ENCODE measurements around the gene THAP9. TPM values are rescaled to one million over a fixed set of nuclear protein-coding genes. Genes with fewer than 3 reads are reported as not detected.

Gene THAP9
- total and polyA plus RNA-seq, 4 donors = 2.0 to 13.6 (median 3.1) TPM

DNA sequence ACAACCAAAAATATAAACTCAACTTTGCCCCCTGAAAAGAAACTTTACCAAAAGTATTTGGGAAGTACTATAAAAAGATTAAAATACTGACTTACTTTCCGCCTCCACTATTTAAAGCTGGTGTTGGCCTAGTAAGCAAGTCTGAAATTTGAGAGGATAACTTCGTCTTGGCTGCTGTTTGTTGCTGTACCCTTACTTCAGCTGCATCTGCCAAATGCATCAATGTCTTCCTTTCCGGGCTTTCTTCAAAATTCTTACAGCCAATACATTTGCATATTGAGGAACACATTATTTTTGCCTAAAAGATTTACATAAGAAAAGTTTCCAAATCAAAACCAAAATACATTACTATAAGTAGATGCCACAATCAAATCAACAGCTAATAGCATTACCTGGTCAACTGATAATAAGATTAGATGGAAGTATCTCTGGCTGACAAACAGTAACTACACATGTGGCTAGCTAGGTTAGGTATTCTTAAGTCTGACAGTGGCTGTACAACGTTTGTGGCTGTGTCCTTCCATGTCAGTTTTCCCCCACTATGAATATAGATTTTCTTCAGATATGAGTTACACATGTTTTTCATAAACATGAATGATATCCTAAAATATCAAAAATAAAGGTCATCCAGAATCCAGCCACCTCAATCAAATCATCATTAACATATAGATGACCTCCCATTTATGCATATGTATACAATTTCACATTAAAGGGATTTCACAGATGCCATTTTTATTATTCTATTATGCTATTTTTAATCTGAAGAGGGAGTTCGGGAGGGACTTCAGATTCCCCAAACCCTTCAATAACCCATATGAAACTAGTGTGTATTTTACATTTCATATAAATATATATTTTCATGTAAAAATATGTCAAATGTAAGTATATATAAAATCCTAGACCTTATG, 30.6 kb downstream of the THAP9 start:
- Histone ChIP-seq H3K4me1 (ENCODE audit: control insufficient read depth in 5 of 5, insufficient read depth in 5 of 5, low read length in 5 of 5) (no peaks in the 10 kb centered on the region), H3K27ac (ENCODE audit: low read depth in 1 of 2, low read length in 1 of 2) (no peak overlapping the region), H3K4me3 (no peak overlapping the region), H3K27me3 (ENCODE audit: control insufficient read depth in 3 of 3, insufficient read depth in 3 of 3, low read length in 2 of 3) (no peaks in the 10 kb centered on the region), H3K9me3 (ENCODE audit: control insufficient read depth in 4 of 4, insufficient read depth in 3 of 4, low read length in 3 of 4) (no peaks in the 10 kb centered on the region), H3K9ac (ENCODE audit: insufficient read depth in 1 of 2, low read length in 2 of 2) (no peak overlapping the region), H3K36me3 (ENCODE audit: control insufficient read depth in 4 of 4, insufficient read depth in 4 of 4, low read length in 4 of 4) (peaks cover 6 to 17% (median 13%) of the 10 kb centered on the region in 4 donors)
- DNase-seq = no peak
- no peak for ATAC-seq (ENCODE audit: insufficient read depth, low FRiP score)
- TF ChIP-seq, protein P1, sequence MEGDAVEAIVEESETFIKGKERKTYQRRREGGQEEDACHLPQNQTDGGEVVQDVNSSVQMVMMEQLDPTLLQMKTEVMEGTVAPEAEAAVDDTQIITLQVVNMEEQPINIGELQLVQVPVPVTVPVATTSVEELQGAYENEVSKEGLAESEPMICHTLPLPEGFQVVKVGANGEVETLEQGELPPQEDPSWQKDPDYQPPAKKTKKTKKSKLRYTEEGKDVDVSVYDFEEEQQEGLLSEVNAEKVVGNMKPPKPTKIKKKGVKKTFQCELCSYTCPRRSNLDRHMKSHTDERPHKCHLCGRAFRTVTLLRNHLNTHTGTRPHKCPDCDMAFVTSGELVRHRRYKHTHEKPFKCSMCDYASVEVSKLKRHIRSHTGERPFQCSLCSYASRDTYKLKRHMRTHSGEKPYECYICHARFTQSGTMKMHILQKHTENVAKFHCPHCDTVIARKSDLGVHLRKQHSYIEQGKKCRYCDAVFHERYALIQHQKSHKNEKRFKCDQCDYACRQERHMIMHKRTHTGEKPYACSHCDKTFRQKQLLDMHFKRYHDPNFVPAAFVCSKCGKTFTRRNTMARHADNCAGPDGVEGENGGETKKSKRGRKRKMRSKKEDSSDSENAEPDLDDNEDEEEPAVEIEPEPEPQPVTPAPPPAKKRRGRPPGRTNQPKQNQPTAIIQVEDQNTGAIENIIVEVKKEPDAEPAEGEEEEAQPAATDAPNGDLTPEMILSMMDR (IDR thresholded peaks at IDR 0.05; ENCODE audit: control extremely low read depth, extremely low read depth) = no peak
- WGBS, 2 donors = 88 to 91% methylated on average over 5 of the region's 5 CpGs

DNA sequence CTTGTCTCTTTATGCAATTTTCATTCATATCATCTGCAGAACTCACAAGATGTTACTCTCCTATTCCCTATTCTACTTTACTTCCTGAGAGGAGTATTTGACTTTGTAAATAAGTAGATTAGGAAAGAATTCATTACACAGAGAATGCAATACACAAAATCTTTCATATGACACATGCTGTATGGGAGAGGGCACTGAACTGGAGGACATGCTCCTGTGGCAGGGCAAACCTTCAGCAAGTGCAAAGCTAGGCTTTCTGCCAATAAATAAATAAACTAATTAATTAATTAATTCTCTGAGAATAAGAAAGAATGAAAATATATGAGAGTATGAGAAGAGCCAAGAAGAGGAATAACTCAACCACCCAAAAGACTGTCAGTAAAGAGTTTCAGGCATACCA, 33.9 kb downstream of the THAP9 start:
- Histone ChIP-seq H3K9ac (ENCODE audit: insufficient read depth in 1 of 2, low read length in 2 of 2) (no peak overlapping the region), H3K36me3 (ENCODE audit: control insufficient read depth in 4 of 4, insufficient read depth in 4 of 4, low read length in 4 of 4) (peaks cover 9 to 23% (median 18%) of the 10 kb centered on the region in 4 donors), H3K4me1 (ENCODE audit: control insufficient read depth in 5 of 5, insufficient read depth in 5 of 5, low read length in 5 of 5) (no peaks in the 10 kb centered on the region), H3K9me3 (ENCODE audit: control insufficient read depth in 4 of 4, insufficient read depth in 3 of 4, low read length in 3 of 4) (no peaks in the 10 kb centered on the region), H3K27me3 (ENCODE audit: control insufficient read depth in 3 of 3, insufficient read depth in 3 of 3, low read length in 2 of 3) (no peaks in the 10 kb centered on the region), H3K27ac (ENCODE audit: low read depth in 1 of 2, low read length in 1 of 2) (no peak overlapping the region), H3K4me3 (no peak overlapping the region)
- ATAC-seq (ENCODE audit: insufficient read depth, low FRiP score) (no peak), DNase-seq (no peak)
- TF ChIP-seq, protein P1 (IDR thresholded peaks at IDR 0.05; ENCODE audit: control extremely low read depth, extremely low read depth) = no peak

DNA sequence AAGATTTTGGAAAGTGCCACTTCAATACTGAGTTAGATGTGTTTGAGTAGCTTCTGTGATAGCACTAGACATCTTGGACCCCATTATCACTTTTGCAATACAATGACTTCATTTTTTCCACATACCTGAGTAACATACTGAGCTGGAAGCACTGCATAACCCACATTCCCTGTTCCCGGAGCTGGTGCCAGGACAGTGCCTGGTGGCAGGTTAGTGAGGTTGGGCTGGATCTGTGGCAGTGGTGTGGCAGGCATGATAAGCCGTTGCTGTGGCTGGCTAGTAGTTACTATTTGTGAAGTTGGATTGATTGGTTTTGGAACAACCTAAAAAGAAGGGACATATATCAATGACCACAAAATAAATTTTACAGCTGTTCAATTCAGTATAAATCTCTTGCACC, 38.9 kb downstream of the THAP9 start:
- TF ChIP-seq, protein P1 (IDR thresholded peaks at IDR 0.05; ENCODE audit: control extremely low read depth, extremely low read depth) = no peak
- H3K36me3 ChIP-seq (ENCODE audit: control insufficient read depth in 4 of 4, insufficient read depth in 4 of 4, low read length in 4 of 4) = peaks cover 7 to 25% (median 18%) of the 10 kb centered on the region in 4 donors
- DNase-seq (no peak), ATAC-seq (ENCODE audit: insufficient read depth, low FRiP score) (no peak)
- H3K9ac ChIP-seq (ENCODE audit: insufficient read depth in 1 of 2, low read length in 2 of 2) = no peak overlapping the region
- no peaks in the 10 kb centered on the region for H3K4me1 ChIP-seq (ENCODE audit: control insufficient read depth in 5 of 5, insufficient read depth in 5 of 5, low read length in 5 of 5)
- H3K27me3 ChIP-seq (ENCODE audit: control insufficient read depth in 3 of 3, insufficient read depth in 3 of 3, low read length in 2 of 3) = no peaks in the 10 kb centered on the region
- no peaks in the 10 kb centered on the region for H3K9me3 ChIP-seq (ENCODE audit: control insufficient read depth in 4 of 4, insufficient read depth in 3 of 4, low read length in 3 of 4)
- no peak overlapping the region for H3K27ac ChIP-seq (ENCODE audit: low read depth in 1 of 2, low read length in 1 of 2)
- 81 to 86% methylated on average over 2 of the region's 2 CpGs for WGBS, 2 donors
- H3K4me3 ChIP-seq = no peak overlapping the region

Data from lung (tissue), 12 donors.